Ovary (tissue), 3 donors: ENCODE data around the gene SUGCT.

Source experiments
- EP300 ChIP-seq: sonication (generic); formaldehyde crosslinking; IDR thresholded peaks from one replicate; pipeline ENCODE4 v1.6.1; 2017; ENCODE audit warnings: antibody characterized with exemption
- TF ChIP-seq, protein P1 (sequence below), 3 donors: fragments of 450-650 bp in 2 of 3; fragments of 200-600 bp in 1 of 3; IDR thresholded peaks; one replicate each; pipeline versions ENCODE4 v1.5.1 to v1.8.0; 2016 to 2022; ENCODE audit warnings: antibody characterized with exemption in 3 of 3, mild to moderate bottlenecking in 1 of 3
- donor health status: DM: no; HTN: no; CAD: no.

GRCh38 chr7:40619647-40620046, 484.8 kb downstream of the SUGCT start:
- no peak for TF ChIP-seq EP300
- TF ChIP-seq, protein P1, sequence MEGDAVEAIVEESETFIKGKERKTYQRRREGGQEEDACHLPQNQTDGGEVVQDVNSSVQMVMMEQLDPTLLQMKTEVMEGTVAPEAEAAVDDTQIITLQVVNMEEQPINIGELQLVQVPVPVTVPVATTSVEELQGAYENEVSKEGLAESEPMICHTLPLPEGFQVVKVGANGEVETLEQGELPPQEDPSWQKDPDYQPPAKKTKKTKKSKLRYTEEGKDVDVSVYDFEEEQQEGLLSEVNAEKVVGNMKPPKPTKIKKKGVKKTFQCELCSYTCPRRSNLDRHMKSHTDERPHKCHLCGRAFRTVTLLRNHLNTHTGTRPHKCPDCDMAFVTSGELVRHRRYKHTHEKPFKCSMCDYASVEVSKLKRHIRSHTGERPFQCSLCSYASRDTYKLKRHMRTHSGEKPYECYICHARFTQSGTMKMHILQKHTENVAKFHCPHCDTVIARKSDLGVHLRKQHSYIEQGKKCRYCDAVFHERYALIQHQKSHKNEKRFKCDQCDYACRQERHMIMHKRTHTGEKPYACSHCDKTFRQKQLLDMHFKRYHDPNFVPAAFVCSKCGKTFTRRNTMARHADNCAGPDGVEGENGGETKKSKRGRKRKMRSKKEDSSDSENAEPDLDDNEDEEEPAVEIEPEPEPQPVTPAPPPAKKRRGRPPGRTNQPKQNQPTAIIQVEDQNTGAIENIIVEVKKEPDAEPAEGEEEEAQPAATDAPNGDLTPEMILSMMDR (IDR thresholded peaks at IDR 0.05) = no peak
